Brain microvascular endothelial cell (primary cell): Measurements from ENCODE around the gene STXBP5.

Source experiments
- DNase-seq: peaks from one replicate; pipeline ENCODE4 v3.0.0-alpha.2; 2020
- H3K27ac ChIP-seq: fragments of 250-450 bp; sonication (Bioruptor Pico); 2 replicates; pipeline ENCODE4 v1.5.1; 2020; ENCODE audit warnings: mild to moderate bottlenecking, moderate library complexity
- H3K27me3 ChIP-seq: fragments of 250-450 bp; sonication (Bioruptor Pico); replicated peaks from 2 replicates; pipeline ENCODE4 v1.5.1; 2020; ENCODE audit warnings: mild to moderate bottlenecking
- H3K36me3 ChIP-seq: fragments of 250-450 bp; sonication (Bioruptor Pico); replicated peaks from 2 replicates; pipeline ENCODE4 v1.5.1; 2020; ENCODE audit warnings: mild to moderate bottlenecking
- H3K4me3 ChIP-seq: 2 replicates; pipeline ENCODE4 v1.5.1; 2011; ENCODE audit warnings: low read depth, mild to moderate bottlenecking, control low read depth, low read length, moderate library complexity
- in situ Hi-C: cut with HindIII; loops from 2 replicates; pipeline ENCODE4 v1.10.0; 2017; ENCODE audit warnings: low sequenced_read_pairs, low pct_ligation_motif_present
- TF ChIP-seq, protein P1 (sequence below): IDR thresholded peaks from 2 replicates; pipeline ENCODE4 v1.5.1; 2011; ENCODE audit warnings: low read depth, mild to moderate bottlenecking, moderate library complexity, low read length, control low read depth, inconsistent platforms; ENCODE audit errors: missing control alignments

The STXBP5 gene

GRCh38 chr6:147438758-147439528 is 234.7 kb downstream of the STXBP5 start:
- H3K27me3 ChIP-seq = no peaks in the 10 kb centered on the region
- no peaks in the 10 kb centered on the region for H3K36me3 ChIP-seq
- no peak overlapping the region for H3K4me3 ChIP-seq
- H3K27ac ChIP-seq = no peak overlapping the region
- TF ChIP-seq, protein P1, sequence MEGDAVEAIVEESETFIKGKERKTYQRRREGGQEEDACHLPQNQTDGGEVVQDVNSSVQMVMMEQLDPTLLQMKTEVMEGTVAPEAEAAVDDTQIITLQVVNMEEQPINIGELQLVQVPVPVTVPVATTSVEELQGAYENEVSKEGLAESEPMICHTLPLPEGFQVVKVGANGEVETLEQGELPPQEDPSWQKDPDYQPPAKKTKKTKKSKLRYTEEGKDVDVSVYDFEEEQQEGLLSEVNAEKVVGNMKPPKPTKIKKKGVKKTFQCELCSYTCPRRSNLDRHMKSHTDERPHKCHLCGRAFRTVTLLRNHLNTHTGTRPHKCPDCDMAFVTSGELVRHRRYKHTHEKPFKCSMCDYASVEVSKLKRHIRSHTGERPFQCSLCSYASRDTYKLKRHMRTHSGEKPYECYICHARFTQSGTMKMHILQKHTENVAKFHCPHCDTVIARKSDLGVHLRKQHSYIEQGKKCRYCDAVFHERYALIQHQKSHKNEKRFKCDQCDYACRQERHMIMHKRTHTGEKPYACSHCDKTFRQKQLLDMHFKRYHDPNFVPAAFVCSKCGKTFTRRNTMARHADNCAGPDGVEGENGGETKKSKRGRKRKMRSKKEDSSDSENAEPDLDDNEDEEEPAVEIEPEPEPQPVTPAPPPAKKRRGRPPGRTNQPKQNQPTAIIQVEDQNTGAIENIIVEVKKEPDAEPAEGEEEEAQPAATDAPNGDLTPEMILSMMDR = no peak
- no peak for DNase-seq
- in situ Hi-C loops = no loop called here
